OCI-LY1 (cell line): Measurements from ENCODE around the gene BPIFB6.

Experiments used
- H2AFZ ChIP-seq: fragments of 200-600 bp; sonication (generic), shearing (Covaris generic); 2 replicates; pipeline ENCODE4 v1.6.0; 2014; ENCODE audit warnings: antibody characterized with exemption, mild to moderate bottlenecking, low read length
- H3F3A ChIP-seq: fragments of 200-600 bp; sonication (generic), shearing (Covaris generic); 2 replicates; pipeline ENCODE4 v1.6.0; 2014; ENCODE audit warnings: mild to moderate bottlenecking, antibody characterized with exemption, low read length, moderate library complexity; ENCODE audit not compliant: insufficient read depth
- H3K27ac ChIP-seq: fragments of 200-600 bp; sonication (generic); 2 replicates; pipeline ENCODE4 v1.5.1; 2014; ENCODE audit warnings: low read length, mixed run types, mild to moderate bottlenecking, low read depth; ENCODE audit not compliant: poor library complexity, severe bottlenecking
- H3K27me3 ChIP-seq: fragments of 200-600 bp; sonication (generic); 2 replicates; pipeline ENCODE4 v1.6.0; 2014; ENCODE audit warnings: antibody characterized with exemption, mild to moderate bottlenecking, low read length, moderate library complexity; ENCODE audit not compliant: insufficient read depth
- H3K36me3 ChIP-seq: fragments of 200-600 bp; sonication (generic); 2 replicates; pipeline ENCODE4 v1.6.1; 2014; ENCODE audit warnings: mild to moderate bottlenecking, antibody characterized with exemption, low read length, moderate library complexity, mixed read lengths; ENCODE audit not compliant: insufficient read depth
- H3K4me1 ChIP-seq: fragments of 200-600 bp; sonication (generic); 2 replicates; pipeline ENCODE4 v1.5.1; 2014; ENCODE audit warnings: mild to moderate bottlenecking, low read length, moderate library complexity; ENCODE audit not compliant: insufficient read depth, severe bottlenecking
- H3K4me2 ChIP-seq: fragments of 200-600 bp; sonication (generic), shearing (Covaris generic); 2 replicates; pipeline ENCODE4 v1.6.1; 2014; ENCODE audit warnings: low read length
- H3K4me3 ChIP-seq: fragments of 200-600 bp; sonication (generic); 2 replicates; pipeline ENCODE4 v1.5.1; 2014; ENCODE audit warnings: low read length, low read depth, mild to moderate bottlenecking, mixed read lengths; ENCODE audit not compliant: poor library complexity, severe bottlenecking
- H3K79me2 ChIP-seq: fragments of 200-600 bp; shearing (Covaris generic); 2 replicates; pipeline ENCODE4 v1.6.1; 2016; ENCODE audit warnings: mixed run types, low read length, mixed read lengths; ENCODE audit not compliant: insufficient read depth
- H3K9ac ChIP-seq: fragments of 200-600 bp; sonication (generic), shearing (Covaris generic); 2 replicates; pipeline ENCODE4 v1.6.1; 2014; ENCODE audit warnings: mild to moderate bottlenecking, low read length, mixed read lengths
- H3K9me2 ChIP-seq: fragments of 200-600 bp; sonication (generic), shearing (Covaris generic); 2 replicates; pipeline ENCODE4 v1.6.1; 2014; ENCODE audit warnings: low read depth, mild to moderate bottlenecking, low read length, mixed read lengths
- H3K9me3 ChIP-seq: fragments of 200-600 bp; shearing (Covaris generic); 2 replicates; pipeline ENCODE4 v1.6.1; 2014; ENCODE audit warnings: low read length, mixed read lengths
- H4K20me1 ChIP-seq: fragments of 200-600 bp; sonication (generic), shearing (Covaris generic); 2 replicates; pipeline ENCODE4 v1.6.0; 2016; ENCODE audit warnings: mild to moderate bottlenecking, low read length; ENCODE audit not compliant: insufficient read depth
- CTCF ChIP-seq: fragments of 200-600 bp; sonication (generic), shearing (Covaris generic); IDR thresholded peaks from 2 replicates; pipeline ENCODE4 v1.5.1; 2017; ENCODE audit warnings: mild to moderate bottlenecking, antibody characterized with exemption, low read length, moderate library complexity, mixed read lengths
- EZH2 ChIP-seq: fragments of 200-600 bp; sonication (generic), shearing (Covaris generic); IDR thresholded peaks from 2 replicates; pipeline ENCODE4 v1.8.0; 2017; ENCODE audit warnings: borderline replicate concordance, mixed run types, mild to moderate bottlenecking, antibody characterized with exemption, low read length, moderate library complexity, mixed read lengths

BPIFB6 gene

GRCh38 chr20:33070111-33071053 is 38.9 kb downstream of the BPIFB6 start:
- H3K27me3 ChIP-seq, result 0 out of 2 replicates have a peak, but pooled peaks cover 4% of the 10 kb centered on the region
- H3K4me3 ChIP-seq, result no peak overlapping the region
- no peak overlapping the region for H3K27ac ChIP-seq
- no peaks in the 10 kb centered on the region for H3F3A ChIP-seq
- TF ChIP-seq CTCF (no peak), EZH2 (no peak)
- no peak overlapping the region for H3K4me2 ChIP-seq
- no peaks in the 10 kb centered on the region for H4K20me1 ChIP-seq
- H3K79me2 ChIP-seq, result no peaks in the 10 kb centered on the region
- H3K9ac ChIP-seq, result no peak overlapping the region
- no peaks in the 10 kb centered on the region for H3K9me3 ChIP-seq
- no peaks in the 10 kb centered on the region for H3K9me2 ChIP-seq
- H3K36me3 ChIP-seq, result no peaks in the 10 kb centered on the region
- H3K4me1 ChIP-seq, result no peaks in the 10 kb centered on the region
- no peak overlapping the region for H2AFZ ChIP-seq

GRCh38 chr20:33071198-33071597 is 39.8 kb downstream of the BPIFB6 start:
- Histone ChIP-seq H2AFZ (no peak overlapping the region), H3K36me3 (no peaks in the 10 kb centered on the region), H3K27me3 (0 out of 2 replicates have a peak, but pooled peaks cover 4% of the 10 kb centered on the region), H3F3A (no peaks in the 10 kb centered on the region), H3K79me2 (no peaks in the 10 kb centered on the region), H3K27ac (no peak overlapping the region), H4K20me1 (no peaks in the 10 kb centered on the region), H3K4me2 (no peak overlapping the region), H3K9ac (no peak overlapping the region), H3K4me1 (no peaks in the 10 kb centered on the region), H3K4me3 (no peak overlapping the region), H3K9me3 (no peaks in the 10 kb centered on the region), H3K9me2 (no peaks in the 10 kb centered on the region)
- TF ChIP-seq EZH2, result no peak
- no peak for TF ChIP-seq CTCF

GRCh38 chr20:33072362-33072761 is 40.9 kb downstream of the BPIFB6 start:
- Histone ChIP-seq H3K79me2 (no peaks in the 10 kb centered on the region), H3K27me3 (peaks cover 4% of the 10 kb centered on the region; the same call in 1 of the 2 replicates), H3K36me3 (no peaks in the 10 kb centered on the region), H3K27ac (no peak overlapping the region), H2AFZ (no peak overlapping the region), H3K9me3 (no peaks in the 10 kb centered on the region), H3F3A (no peaks in the 10 kb centered on the region), H3K9ac (no peak overlapping the region), H3K4me3 (no peak overlapping the region), H4K20me1 (no peaks in the 10 kb centered on the region), H3K9me2 (no peaks in the 10 kb centered on the region), H3K4me2 (no peak overlapping the region), H3K4me1 (no peaks in the 10 kb centered on the region)
- TF ChIP-seq CTCF, result no peak
- no peak for TF ChIP-seq EZH2
